Retina (tissue), 1 donor: ENCODE measurements around the gene CREBBP.

Experiments
- DNase-seq: peaks from one replicate; pipeline ENCODE4 v3.0.0-alpha.2; 2016

The CREBBP gene

DNA sequence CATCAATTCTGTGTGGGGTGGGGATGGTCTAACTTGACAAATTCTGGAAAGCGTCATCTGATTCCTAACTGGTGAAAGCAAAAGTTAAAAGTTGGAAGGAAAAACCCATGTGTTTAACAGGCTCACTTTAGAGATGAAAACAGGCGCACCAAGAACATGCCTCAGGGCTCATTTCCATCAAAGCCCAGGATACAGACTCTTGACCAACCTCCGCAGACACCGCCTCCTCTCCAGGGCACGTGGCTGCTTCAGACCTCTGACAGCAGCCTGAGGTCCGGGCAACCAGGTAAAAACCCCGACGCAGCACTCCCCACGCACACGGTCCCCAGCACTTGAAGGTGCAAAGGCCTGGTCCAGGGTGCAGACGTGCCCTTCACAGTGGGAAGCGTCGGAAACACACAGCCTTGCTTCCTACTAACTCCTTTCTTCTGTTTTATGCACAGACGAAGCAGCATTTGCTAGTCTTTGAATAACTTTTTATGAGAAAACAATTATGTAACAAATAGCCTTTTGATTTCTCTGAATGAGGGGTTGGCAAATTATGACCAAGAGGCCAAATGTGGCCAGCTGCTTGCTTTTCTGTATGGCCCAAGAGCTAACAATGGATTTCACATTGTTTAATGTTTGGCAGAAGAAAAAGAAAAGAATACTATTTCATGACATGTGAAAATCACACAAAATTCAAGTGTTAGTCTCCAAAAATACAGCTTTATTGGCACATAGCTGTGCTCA lies 119.0 kb downstream of the CREBBP start:
- DNase-seq, result no peak

DNA sequence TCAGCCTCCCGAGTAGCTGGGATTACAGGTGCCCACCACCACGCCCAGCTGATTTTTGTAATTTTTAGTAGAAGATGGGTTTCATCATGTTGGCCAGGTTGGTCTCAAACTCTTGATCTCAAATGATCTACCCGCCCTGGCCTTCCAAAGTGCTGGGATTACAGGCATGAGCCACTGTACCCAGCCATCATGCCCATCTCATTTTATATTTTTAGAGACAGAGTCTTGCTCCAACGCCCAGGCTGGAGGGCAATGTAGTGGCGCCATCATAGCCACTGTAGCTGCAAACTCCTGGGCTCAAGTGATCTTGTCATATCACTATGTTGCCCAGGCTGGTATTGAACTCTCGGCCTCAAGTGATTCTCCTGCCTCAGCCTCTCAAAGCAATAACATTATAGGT lies 120.0 kb downstream of the CREBBP start:
- DNase-seq, result no peak

DNA sequence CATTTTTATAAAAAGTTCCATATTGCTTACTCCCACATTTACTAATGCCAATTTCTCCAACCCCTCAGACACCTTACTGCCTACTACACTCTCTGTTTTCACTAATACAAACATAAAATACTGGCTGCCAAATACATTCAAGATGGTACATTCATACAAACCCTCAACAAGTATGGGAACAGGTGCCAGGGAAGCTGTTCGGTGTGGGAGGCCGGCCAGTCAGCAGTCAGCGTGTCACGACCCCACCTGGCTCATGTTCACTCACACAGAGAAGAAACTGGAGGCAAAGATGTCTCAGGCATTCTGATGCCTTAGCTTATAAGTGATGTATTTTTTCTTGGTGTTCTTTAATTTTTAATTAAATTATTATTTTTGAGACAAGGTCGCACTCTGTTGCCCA lies 120.8 kb downstream of the CREBBP start:
- DNase-seq, result no peak

DNA sequence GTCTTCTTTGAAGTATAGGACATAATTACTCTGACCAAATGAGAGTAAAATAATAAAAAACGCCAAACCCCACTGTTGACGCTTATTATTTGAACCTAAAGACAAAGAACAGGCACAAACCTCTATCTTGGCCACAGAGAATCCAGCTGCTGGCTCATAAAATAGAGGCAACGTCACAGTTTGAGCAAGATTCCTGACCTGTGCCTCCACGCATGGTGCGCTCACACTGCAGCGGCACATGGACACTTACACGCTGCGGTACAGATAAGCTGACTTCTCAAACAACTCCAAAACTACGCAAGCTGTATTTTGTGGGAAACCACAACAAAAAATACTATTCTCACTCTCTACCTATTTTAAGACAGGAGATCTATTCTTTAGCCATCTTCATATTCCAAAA lies 124.4 kb downstream of the CREBBP start:
- DNase-seq, result no peak

DNA sequence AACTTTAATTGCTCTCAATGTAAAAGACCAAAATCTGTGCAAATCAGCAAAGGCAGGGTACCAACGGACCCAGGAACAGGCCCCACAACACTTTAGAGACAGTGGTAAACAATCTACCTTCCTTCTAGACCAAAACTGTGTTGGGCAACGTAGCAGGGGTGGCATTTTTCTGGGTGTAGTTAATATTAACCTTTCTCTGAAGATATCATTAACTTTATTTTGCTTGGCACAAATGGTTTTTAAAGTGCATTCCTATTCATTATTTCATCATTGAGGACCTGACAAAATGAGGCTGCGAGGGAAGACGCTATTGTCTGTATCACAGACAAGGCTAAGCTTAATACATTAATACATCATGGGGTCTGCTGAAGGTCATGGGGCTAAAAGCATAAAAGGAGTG lies 125.3 kb downstream of the CREBBP start:
- DNase-seq, result no peak

DNA sequence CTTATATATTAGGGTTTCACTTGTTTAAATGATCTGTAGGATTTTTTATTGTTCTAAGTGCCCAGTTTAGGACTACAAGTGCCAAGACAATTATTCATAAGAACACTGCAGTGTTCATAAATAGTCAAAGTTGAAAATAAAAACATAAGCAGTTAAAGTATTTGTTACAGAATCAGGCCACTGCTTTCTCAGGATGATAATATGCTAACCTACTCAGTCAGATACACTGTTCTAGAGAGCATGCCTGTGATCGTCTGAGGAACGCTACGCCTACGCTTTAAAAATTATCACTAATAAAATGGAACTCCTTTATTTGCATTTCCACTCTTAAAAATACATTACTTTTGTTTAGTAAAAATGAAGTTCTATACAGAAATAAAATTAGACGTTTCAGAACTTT lies 125.7 kb downstream of the CREBBP start:
- no peak for DNase-seq

DNA sequence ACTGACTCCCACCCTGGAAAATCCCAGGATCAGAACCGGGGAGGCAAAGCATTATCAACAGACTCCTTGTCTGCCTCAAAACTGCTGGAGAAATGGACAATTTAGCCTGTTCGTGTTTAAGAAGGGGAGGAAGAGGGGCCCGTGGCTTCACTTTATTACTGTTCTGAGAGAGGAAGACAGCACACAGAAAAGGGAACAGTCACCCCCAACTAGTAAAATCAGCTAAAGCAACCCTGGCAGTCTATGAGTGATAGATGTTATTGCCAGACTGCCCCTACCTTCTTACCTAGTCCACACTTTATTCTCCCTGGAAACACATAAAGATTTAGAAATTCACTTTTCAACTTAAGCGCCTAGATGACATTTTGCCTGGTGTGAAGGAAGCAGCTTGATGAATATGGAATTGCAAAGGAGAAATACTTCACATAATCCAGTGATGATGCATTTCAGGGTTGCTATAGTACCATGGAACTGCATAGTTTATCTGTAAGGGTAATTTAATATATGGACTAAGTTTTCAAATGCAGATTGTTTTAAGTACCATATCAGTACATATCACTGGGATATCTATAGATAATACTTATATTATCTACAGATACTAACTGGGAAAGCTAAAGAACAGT lies 126.3 kb downstream of the CREBBP start:
- DNase-seq, result no peak

DNA sequence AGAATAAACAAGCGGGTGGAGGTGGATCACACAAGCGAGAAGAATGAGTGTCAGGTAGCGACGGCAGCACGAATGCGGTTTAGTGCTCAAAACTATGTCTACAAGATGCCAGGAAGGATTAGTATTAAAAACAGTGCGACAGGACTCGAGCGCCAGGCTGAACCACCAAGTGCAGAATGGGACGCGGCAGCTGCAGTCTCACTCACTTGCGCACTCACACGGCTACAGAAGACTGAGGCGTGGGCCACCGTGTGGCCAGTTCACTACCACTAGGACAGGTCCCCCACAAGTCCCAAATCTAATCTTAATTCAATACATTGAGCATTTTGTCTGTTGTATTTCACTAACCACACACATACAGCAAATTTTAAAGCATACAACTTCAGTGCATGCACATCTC lies 127.5 kb downstream of the CREBBP start:
- no peak for DNase-seq

DNA sequence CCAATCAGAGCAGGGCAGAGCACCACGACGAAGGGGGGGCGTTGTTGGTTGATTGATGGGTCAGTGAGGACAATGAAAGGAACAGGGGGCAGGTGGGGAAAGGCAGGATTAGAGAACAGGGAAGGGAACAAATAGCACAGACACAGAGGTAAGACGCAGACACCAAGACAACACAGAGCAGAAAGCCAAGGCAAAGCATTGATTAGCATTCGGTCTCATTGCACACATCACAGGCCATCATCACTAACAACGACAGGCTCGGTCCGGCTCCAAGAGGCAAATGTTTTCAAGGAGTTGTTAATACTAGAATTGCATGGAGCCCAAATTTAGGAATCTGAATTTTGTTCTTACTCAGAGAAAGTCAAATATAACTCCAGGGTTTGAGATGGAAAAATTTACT lies 128.6 kb downstream of the CREBBP start:
- no peak for DNase-seq

DNA sequence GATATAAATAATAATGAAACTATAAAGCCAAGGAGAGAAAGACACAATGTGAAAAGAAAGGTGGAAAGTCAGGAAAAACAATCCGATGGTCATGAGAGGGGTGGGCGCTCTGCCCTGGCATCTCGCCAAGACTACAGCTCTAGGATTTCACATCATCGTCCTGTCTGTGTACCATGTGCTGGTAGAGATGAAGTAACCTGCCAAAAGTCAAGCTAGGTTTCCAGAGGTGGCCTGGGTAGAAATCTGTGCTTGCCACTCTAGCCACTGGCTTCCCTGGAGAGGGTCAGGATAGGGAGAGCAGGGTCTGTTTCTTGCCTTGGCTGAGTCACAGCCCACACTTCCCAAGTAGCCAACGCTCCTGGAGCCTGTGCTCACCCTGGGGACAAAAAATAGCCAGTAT lies 132.2 kb downstream of the CREBBP start:
- no peak for DNase-seq

DNA sequence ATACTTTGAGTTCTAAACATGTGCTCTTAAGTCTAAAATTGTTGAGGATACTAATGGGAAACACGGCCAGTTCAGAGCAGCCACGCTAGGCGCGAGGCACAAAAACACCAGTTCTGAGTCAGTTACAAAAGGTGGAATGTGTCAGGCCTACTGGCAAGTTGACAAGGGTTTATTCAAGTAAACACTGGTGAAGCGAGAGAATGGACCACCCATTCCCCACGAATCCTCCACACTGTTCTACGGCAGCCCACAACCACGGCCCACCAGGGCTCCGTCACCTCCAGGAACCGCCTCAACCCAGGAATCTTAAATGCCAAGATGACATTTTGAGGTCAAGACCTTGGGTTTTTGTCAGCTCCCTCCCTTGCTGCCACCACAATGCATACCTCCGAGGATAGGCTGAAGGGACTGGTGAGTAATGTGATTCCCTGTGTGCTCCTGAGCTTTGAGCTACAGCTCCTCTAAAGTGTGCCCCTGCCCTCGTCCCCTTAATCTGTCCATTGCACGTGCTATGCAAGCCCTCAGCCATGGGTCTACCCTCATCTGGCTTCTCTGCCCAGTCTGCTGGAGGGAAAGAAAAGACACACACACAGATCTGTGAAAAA lies 134.7 kb downstream of the CREBBP start:
- DNase-seq, result no peak

DNA sequence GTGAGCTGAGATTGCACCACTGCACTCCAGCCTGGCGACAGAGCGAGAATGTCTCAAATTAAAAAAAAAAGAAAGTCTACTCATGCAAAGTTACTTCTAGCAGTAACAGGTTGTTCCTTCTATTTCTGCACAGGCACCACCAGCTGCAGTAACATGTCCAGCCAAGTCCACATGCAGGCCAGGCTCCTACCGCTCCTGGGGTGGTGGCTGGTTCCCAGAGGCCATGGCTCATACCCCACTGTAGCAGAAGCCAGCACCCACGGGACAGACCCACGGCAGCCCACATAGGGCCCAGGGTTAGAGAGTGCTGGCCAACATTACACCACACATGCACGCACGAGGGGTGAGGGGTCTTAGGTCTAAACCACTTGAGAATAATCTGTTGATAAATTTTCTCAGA lies 136.5 kb downstream of the CREBBP start:
- DNase-seq, result no peak

DNA sequence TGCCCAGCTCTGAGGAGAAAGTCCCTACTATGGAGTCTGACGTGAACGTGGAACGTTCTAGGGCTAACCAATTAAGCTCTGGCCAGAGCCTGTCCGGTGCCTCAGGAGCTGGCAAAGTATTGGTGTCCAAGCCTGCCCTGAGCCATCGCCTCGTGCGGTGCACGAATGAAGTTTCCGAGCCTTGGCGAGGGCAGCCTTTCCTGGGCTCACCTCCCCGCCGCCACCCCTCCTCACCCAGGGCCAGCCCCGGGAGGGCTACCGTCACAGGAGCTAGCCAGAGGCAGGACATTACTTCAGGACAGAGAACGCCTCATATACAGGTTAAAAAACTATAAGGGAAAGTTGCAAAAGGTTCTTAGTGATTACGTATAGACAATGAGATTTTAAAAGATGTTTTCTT lies 139.6 kb downstream of the CREBBP start:
- DNase-seq, result no peak

DNA sequence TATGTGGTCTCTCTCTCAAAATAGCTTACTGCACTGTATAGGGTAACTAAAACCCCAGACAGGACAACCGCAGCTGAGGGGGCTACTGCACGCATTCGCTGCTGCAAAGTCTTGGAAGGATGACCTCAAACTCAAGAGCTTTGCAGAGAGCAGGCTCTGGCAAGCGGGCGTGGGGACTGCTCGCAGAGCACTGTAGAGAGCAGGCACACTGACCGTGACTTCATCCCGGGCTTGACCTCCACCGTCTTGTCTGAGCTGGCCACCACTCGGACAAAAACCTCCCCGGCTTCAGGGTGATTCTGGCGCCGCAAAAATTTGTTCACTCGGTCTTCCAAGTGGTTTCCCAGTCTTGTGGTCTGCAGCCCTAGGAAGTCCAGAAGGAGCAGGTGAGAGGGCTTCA lies 140.3 kb downstream of the CREBBP start:
- no peak for DNase-seq

DNA sequence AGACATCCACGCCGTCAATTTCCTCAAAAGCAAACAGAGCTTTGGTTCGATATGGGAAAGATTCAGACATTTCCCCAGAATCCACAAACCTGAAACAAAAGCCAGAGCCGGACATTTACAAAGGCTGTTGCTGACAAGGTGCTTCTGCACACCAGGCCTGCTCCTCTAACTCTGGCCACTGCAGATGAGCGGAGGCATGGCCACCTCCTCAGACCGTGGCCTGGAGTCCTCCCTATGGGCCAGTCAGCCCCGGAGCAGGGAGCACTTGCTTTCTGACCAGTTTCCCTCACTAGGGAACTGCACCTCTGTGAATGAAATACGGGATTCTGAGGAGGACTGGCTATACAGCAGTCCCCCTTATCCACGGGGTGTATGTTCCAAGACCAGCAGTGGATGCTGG lies 140.9 kb downstream of the CREBBP start:
- no peak for DNase-seq

DNA sequence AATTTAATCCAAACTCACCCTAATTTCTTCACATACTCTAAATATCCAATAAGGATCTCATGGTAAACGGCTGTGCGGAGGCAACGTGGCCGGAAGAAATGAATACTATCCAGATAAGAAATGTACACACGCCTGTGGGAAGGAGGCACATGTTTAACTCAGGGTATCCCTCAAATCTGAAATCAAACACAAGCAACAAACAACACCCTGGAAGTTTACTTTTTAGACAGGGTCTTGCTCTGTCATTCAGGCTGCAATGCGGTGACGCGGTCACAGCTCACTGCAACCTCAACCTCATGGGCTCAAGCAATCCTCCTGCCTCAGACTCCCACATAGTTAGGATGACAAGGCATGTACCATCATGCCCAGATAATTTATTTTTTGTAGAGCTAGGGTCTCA lies 142.0 kb downstream of the CREBBP start:
- DNase-seq, result no peak

DNA sequence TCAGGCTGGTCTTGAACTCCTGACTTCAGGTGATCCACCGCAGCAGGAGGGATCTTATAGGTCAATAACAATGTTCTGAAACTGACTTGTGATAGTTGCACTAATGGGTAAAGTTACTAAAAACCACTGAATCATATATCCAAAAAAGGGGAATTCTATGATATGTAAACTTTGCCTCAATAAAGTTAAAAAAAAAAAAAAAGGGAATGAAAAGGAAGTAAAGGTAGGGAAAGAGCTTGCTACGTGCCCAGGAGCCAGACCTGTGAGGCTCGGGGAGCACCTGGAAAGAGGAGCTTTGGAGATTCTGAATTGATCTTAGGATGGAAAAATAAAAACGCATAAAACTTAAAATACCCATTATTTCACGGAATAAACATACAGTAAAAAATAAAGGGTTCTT lies 142.4 kb downstream of the CREBBP start:
- no peak for DNase-seq

DNA sequence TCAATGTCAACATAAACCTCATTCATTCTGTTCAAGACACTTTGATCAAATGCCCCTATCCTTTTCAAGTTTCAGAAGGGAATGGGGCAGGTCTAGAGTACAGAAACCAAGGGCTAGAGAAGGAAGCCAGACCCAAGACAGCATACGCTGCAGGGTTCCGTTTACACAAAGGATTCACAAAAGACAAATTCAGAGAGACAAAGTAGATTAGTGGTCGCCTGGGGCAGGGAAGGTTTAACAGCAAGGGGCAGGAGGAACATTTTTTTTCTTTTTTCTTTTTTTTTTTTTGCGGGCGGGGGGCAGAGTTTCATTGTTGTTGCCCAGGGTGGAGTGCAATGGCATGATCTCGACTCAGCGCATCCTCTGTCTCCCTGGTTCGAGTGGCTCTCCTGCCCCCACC lies 143.3 kb downstream of the CREBBP start:
- DNase-seq, result no peak

DNA sequence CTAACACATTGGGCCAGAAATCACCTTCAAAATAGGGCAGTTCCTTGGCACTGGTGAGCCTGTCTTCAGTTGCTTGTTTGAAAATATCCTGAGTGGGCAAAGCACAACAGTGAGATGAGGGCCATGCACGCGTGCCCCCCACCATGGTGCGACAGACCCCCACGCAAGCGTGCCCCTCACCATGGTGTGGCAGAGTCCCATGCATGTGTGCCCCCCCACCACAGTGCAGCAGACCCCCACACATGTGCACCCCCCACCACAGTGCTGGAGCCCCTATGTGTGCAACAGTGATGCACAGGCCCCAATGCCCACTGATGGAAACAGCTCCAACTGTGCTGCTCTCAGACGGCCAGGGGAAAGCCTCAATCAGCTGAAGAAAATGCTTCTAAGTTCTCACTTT lies 144.4 kb downstream of the CREBBP start:
- no peak for DNase-seq

DNA sequence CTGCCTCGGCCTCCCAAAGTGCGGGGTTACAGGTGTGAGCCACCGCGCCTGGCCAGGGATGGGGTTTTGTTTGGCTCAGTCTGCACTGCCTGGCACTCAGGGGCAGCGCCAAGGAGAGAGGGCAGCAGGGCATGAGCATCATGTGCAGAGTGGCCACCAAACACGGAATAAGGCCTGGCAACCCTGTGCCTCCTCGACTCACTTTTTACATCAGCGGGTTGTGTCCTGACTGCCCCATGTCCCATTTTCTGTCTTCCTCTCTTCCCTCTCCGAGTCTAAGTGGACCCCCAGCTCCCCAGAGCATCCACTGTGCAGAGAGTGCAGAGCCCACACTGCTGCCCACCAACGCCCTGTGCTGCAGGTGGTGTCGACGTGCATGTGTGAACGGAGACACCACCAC lies 145.0 kb downstream of the CREBBP start:
- no peak for DNase-seq

DNA sequence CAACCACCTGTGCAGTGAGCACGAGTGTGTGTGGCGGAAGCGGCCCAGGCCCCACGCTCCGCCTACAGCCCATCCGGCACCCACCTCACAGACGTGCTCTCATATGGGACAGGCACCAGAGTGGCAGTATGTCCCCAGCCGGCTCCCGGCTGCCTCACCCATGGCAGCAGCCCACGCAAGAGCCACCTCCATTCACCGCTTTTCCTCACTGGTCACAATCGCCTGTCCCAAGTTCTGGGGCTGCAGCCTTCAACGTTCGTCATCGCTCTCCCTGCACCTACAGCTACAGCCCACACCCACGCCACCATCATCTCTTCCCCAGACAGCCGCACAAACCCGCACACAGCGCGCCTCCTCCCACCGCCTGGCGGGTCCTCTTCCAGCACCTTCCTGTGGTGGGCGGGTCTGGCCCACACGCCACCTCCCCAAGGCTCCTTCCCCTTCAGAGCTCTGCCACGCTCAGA lies 145.7 kb downstream of the CREBBP start:
- DNase-seq, result no peak

DNA sequence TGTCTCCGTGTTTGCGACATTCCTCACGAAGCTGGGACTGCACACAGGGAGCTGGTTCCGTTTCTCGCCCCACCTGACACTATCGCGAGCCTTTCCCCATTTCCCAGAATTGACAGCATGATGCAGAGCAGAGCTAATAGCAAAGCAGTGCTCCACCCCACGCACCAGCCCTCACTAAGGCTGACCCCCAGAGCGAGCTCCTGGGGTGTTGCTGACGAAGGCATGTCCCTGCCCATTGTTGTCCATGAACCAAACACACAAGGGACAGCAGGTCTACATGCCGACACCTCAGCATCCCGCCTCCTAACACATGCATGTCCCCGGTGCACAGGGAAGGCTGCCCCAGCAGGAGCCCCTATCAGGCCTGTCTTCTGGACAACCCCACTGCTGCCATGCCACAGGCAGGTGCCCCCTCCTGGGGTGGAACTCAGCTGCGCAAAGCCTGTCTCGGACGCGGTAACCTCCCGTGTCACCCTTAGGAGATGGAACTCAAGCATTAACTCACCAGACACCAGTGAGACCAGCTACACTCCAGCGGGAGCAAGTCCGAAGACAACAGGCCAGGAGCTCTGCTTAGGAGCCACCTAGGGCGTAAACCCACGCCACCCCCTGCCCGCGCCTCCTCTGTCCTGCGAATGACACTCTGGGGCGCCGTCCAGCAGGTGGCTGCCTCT lies 146.3 kb downstream of the CREBBP start:
- no peak for DNase-seq

DNA sequence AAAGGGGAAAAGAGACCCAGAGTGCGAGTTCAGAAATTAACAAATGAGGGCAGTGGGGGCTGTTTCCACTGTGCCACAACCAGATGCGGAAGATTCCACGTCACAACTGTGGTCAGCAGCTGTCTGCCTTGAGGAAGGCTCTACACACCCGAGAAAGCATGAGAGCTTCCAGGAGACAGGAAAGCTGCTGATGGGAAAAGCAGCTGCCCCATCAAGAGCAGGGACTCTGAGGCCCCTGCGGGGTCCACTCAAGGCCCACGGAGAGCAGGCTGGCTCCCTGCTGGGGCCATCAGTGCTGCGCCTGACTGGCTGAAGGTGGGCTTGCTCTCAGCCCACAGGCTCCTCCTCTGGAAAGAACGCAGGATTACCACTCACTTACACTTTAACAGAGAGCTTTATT lies 148.3 kb downstream of the CREBBP start:
- DNase-seq, result no peak
